Activated CD8-positive, alpha-beta memory T cell treated with anti-CD3 and anti-CD28 coated beads for 4 hours (primary cell): ENCODE measurements around the gene MACROD2.

Experiments
- DNase-seq, 2 donors: peaks; one replicate each; pipeline ENCODE4 v3.0.0-alpha.2; 2020; ENCODE audit warnings: low read depth in 2 of 2

MACROD2 gene

DNA sequence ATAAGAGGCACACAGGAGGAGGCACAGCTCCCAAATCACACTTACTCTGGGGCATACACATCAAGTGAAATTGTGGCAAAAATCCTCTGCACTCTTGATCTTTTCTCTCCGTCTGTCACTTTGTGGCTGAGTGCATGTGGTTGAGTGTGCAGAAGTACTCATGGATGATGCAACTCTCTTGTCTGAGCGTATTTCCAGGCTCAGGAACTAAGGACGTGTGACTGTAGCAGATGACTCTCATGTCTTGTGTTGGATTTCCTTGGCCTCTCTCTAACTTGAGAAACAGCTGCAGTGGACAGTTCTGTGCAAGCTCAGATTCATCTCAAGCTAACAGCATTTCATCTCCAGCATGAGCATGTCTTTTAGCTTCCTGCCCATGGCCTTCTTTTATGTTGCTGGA lies 587.5 kb downstream of the MACROD2 start:
- DNase-seq, result no peak

DNA sequence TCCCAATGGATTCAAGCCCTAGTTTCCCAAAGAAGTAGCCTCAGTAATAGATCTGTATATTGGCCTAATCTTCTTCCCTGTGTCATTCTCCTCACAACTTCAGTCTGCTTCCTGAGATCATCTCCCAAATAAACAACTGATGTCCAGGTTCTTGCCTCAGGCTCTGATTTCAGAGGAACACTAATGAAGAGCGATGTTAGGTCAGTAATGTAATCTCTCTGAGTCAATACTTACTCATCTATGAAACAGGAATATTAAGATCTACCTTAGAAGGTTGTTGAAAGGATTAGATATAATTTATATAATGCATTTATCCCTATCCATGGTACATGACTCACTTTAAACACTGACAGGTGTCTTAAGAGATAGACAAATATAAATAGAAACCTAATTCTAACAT lies 588.1 kb downstream of the MACROD2 start:
- no peak for DNase-seq

GRCh38 chr20:14589383-14589782 lies 594.1 kb downstream of the MACROD2 start:
- no peak for DNase-seq

DNA sequence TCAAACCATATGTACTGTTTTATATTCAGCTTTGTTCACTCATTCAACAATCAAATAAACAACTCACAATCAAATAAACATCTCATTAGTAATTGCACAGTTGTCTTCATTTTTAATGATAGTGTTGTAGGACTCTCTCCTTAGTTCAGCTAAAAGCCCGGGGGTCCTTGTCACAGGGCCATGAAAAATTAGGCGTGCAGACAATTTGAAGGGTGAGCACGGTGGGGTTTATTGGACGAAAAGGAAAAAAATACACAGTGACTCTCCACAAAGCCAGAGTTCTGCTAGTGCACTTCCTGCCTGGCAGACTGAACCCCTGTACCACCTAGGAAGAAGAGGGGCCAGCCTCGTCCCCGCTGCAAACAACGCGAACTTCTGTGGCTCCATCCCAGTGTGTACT lies 599.7 kb downstream of the MACROD2 start:
- no peak for DNase-seq

DNA sequence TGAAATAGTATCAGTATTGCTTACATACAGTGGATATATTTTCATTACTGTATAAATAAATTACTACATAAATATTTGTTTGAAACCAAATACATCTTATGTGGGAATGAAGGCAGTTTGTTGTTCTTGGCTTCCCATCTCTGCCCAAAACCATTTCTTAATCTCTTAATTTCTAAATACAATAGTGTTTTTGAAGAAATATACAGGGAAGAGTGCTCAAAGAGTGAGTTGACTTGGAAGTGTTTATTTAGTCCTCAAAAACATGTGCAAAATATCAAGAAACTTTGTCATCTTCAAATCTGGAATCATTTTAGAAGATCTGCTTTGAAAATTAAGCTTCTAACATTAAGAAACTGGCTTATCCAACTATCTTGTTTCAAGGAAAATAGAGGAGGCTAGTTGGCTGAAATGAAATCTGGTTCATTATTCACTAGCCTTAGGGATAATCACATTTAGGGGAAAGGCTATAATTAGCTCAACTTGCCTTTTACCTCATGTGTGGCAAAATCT lies 601.9 kb downstream of the MACROD2 start:
- DNase-seq, result no peak

- DNase-seq, result no peak
These were observed 604.3 kb downstream of the MACROD2 start for GRCh38 chr20:14599613-14600012.

- no peak for DNase-seq
These were observed 605.2 kb downstream of the MACROD2 start for GRCh38 chr20:14600527-14600926.

GRCh38 chr20:14604143-14604542 lies 608.8 kb downstream of the MACROD2 start:
- DNase-seq, result no peak

DNA sequence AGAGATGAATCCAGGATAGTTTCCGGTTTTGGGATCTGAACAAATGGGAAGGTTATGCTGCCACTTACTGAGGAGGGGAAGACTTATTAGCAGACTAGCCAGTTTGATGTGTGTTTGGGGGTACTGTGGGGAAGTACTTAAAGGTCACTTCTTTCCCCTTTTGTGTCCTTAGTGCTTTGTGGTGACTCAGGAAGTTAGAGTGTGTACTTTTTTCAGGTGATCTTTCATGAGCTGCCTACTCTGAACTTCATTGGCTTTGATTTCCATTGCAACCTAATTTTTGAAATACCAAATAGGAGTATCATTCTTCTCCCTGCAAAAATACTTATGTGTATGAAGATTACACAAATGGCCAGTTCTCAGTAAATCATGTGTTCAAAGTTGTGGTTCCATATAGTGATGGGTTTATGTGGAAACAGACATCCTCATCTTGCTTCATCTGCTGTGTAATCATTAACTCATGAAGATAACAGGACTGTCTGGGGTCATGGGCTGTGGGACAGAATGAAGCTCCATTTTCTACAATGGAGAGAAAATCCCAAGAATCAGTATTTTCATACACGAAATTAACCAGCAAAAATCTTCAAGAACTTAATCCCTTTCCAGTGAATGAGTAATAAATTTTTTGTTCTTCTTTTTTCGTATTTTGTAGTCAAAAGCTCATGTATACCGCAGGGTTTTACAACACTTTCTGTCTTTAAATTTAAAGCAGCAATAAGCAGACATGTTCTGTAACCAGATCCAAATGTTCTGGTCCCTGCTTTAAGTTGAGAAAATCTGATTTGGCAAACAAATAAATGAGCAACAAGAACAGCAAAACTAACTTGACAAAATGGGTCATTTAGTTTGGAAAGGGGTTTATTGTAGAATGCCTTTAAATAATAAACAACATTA lies 614.3 kb downstream of the MACROD2 start:
- DNase-seq, result no peak

GRCh38 chr20:14611479-14611878 lies 616.2 kb downstream of the MACROD2 start:
- no peak for DNase-seq

DNA sequence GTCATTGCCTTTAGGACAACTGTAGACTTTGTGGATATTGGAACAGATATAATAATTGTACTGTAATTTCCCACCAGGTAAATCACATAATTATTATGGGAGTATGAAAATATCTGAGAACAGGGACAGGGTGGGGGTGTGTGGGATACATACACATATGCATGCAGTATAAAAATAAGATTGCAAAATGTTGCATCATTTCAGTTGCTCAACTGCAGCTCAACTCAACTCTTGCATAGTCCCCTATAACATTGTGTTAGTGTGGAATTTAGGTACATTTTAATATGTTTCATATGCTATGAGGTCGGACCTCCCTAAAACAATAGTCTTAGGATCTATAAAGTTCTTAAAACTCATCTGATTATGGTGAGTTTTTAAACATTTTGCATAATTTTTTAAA lies 617.1 kb downstream of the MACROD2 start:
- no peak for DNase-seq

DNA sequence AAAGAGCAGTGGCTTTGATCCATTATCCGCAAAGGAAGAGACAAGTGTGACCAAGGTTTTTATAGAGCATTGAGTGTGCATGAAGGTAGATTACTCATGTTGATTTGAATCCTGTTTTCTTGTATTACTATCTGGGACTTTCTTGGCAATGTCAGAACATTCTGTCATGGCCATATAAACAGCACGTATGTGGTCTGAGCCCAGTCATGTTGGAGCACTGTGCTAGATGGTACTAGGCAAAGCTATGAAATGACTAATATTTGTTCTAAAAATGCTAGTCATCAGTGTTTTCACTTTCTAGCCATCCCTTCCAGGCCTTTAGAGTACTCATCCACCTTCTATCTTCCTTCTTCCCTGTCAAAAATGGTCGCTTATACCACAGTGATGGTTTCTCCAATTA lies 620.7 kb downstream of the MACROD2 start:
- no peak for DNase-seq

- DNase-seq, result no peak
These were observed 621.8 kb downstream of the MACROD2 start for GRCh38 chr20:14617123-14617522.

GRCh38 chr20:14619411-14619810 lies 624.1 kb downstream of the MACROD2 start:
- DNase-seq, result no peak

DNA sequence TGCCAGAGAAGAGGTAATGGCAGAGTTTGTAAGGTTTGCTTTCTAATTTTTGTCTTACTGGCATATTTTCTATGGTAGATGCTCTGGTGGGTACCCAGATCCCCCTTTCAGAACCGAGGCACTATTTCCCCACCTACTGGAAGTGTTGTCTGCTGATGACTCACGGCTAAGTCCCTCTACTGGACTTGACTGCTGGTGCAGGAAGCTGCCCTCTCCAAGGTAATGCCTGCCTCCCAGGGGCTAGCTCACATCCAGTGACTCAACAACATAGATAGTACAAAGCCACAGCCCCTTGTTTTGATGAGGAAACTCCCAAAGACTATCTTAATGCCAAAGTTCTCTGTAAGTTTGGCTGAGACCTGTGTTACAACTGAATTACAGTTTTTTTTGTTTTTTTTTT lies 627.5 kb downstream of the MACROD2 start:
- DNase-seq, result no peak

DNA sequence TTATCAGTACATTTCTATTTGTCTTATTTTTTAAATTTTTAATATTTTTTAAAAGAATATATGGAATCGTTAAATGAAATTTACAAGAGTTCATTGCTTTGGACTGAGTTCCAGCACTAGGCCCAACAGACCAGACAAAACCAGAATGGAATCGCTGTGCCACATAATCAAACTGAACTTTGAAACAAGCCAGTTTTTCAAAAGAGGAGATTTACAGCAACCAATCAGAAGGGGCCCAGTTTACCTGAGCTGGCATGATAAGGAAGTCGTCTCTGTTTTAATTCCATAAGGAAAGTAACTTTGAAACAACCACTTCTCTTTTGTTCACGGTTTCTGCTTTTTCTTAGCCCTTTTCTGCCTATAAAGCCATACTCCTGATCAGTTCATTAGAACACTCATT lies 635.7 kb downstream of the MACROD2 start:
- DNase-seq, result no peak

DNA sequence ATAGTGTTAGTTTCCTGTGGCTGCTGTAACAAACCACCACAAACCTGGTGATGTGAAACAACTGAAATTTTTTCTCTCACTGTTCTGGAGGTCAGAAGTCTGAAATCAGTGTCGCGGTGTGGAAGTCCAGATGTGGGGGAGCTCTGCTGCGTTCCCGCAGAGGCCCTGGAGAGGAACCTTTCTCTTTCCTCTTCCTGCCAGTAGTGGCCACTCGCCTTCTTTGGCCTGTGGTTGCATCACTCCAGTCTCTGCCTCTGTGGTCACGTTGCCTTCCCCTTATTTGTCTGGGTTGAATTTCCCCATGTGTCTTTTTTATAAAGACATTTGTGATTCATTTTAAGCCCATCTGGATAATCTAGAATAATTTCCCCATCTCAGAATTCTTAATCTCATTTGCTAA lies 637.6 kb downstream of the MACROD2 start:
- DNase-seq, result no peak

DNA sequence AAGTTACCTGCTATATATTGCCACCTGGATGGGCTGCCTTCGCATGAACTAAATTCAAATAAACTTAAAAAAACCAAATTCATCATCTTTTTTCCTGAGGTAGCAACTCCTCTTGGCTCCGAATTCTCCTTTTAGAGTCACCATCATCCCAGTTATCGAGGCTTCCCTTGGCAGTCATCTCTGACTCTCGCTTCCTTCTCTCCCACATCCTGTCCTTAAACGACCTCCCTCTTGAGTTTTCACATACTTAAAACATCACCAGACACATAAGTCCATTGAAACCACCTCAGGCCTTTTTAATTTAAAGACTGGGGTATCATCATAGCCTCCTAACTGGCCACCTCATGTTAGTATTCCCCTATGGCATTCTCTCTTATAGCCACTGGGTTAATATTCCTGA lies 638.2 kb downstream of the MACROD2 start:
- DNase-seq, result no peak

- no peak for DNase-seq
These were observed 639.3 kb downstream of the MACROD2 start for GRCh38 chr20:14634665-14635064.

GRCh38 chr20:14637441-14637840 lies 642.1 kb downstream of the MACROD2 start:
- no peak for DNase-seq

GRCh38 chr20:14643146-14643545 lies 647.8 kb downstream of the MACROD2 start:
- no peak for DNase-seq

GRCh38 chr20:14643556-14643955 lies 648.2 kb downstream of the MACROD2 start:
- no peak for DNase-seq

GRCh38 chr20:14644306-14645097 lies 649.2 kb downstream of the MACROD2 start:
- no peak for DNase-seq
